NB4 (cell line): ENCODE results near the gene VWA3B.

Source experiments
- DNase-seq: peaks from one replicate; pipeline ENCODE4 v3.0.0; 2010; ENCODE audit warnings: low read depth
- H3K4me3 ChIP-seq: one replicate; pipeline ENCODE4 v1.5.1; 2011; ENCODE audit warnings: mild to moderate bottlenecking, low read depth, low read length, moderate library complexity
- CTCF ChIP-seq: IDR thresholded peaks from one replicate; pipeline ENCODE4 v1.5.1; 2012; ENCODE audit warnings: low read depth, low read length
- MYC ChIP-seq: IDR thresholded peaks from 2 replicates; pipeline ENCODE4 v1.6.1; 2011; ENCODE audit warnings: low read depth, low read length
- POLR2A ChIP-seq: IDR thresholded peaks from 2 replicates; pipeline ENCODE4 v1.6.1; 2011; ENCODE audit warnings: mild to moderate bottlenecking; ENCODE audit not compliant: insufficient read length; ENCODE audit errors: extremely low read depth
- TF ChIP-seq, protein P1 (sequence below): IDR thresholded peaks from 2 replicates; pipeline ENCODE4 v1.6.1; 2011; ENCODE audit warnings: low read depth, low read length

Gene VWA3B

GRCh38 chr2:98177986-98178385, 91.0 kb downstream of the VWA3B start:
- no peak for DNase-seq
- no peak overlapping the region for H3K4me3 ChIP-seq
- TF ChIP-seq POLR2A (no peak), CTCF (no peak)
- TF ChIP-seq, protein P1, sequence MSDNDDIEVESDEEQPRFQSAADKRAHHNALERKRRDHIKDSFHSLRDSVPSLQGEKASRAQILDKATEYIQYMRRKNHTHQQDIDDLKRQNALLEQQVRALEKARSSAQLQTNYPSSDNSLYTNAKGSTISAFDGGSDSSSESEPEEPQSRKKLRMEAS = no peak

DNA sequence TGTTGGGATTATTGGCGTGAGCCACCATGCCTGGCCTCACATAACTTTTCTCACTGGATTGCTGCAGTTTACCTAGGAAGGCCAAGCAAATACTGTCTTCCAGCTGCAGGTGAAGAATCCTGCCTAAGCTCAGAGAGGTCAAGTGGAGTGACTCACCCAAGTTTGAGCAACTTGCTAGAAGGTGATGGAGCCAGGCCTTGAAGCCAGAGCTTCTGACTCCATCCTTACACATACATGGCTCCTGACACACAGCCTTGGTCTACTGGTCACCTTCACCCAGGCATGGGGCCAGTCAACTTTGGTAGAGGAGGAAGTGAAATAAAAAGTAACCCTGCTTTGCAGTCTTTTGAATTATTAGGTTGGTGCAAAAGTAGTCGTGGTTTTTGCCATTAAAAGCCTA, 93.5 kb downstream of the VWA3B start:
- DNase-seq = no peak
- TF ChIP-seq MYC (no peak), POLR2A (no peak), CTCF (no peak)
- TF ChIP-seq, protein P1 = no peak
- no peak overlapping the region for H3K4me3 ChIP-seq

DNA sequence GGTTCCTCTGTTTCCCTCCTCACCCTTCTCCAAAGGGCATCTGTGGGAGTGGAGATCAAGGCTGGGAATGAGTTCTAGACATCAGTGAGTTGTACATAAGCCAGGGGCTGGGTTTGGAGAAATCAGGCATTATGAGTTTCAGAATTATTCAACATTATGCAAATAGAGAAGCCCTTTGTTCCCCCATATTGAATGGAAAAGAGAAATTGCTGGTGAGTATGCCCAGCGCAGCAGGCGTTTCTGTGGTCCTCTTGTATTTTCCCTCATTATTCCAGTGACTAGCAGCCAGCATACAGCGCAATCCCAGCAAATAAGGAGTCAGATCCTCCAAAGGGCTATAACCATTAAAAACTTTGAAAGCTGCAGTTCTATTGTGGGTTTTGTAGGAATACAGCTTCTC, 94.4 kb downstream of the VWA3B start:
- H3K4me3 ChIP-seq = no peak overlapping the region
- DNase-seq = no peak
- TF ChIP-seq CTCF (no peak), POLR2A (no peak), MYC (no peak)

DNA sequence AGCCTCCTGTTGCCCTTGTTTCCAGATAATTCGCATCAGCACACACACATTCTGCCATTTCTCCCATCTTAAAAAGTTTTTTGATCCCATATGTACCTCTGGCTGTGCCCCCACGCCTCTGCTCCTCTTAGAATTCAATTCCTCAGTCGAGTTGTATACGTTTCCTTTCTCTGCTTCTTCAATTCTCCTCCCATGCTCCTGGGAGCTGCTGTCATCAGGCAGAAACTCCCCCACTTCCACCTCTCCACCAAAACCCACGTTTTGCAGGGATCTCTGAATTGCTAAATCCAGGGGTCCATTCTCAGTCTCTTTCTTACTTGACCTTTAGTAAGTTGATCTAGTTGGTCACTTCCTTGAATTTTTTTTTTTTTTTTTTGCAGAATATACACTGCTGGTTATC, 98.8 kb downstream of the VWA3B start:
- TF ChIP-seq CTCF (no peak), POLR2A (no peak), MYC (no peak)
- DNase-seq = no peak
- no peak overlapping the region for H3K4me3 ChIP-seq

- TF ChIP-seq POLR2A (no peak), CTCF (no peak), MYC (no peak)
- TF ChIP-seq, protein P1 = no peak
- no peak for DNase-seq
- H3K4me3 ChIP-seq = no peak overlapping the region
These were observed 100.2 kb downstream of the VWA3B start for GRCh38 chr2:98187194-98187593.

DNA sequence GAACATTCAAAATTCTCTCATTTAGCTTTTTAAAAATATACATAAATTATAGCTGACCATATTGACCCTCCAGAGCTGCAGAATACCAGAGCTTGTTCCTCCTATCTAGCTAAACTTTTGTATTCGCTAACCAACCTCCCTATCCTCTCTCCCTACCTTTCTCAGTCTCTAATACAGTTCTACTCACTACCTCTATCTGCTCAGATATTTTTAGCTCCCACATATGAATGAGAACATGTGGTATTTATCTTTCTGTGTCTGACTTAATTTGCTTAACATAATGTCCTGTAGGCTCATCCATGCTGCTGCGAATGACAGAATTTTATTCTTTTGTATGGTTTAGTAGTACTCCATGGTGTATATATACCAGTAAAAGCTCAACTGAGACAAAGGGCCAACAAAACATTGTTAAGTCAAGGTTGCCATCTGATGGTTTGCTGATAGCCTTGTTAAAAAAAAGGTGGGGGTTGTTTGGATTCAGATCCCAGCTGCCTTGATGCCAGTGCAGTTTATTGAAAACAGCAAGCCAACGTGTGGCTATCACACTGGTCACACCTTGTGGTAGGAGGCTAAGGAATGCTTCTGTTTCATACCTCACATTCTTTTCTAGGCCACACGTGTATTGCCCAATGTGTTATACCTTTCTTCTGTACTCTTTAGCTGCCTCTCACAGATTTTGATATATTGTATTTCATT, 101.5 kb downstream of the VWA3B start:
- TF ChIP-seq, protein P1 = no peak
- no peak overlapping the region for H3K4me3 ChIP-seq
- DNase-seq = peak; percentile 42
